Activated CD4-positive, alpha-beta T cell treated with anti-CD3 and anti-CD28 coated beads, Interleukin-10, Interleukin-2, amounts not matched to agents 100 ng/mL and 50 ng/mL, durations not matched to agents 16 hours and 8 hours (primary cell): ENCODE measurements around the gene CADPS2.
A peak's percentile ranks its signal among the peaks of the same experiment; 100 is the strongest.

Source experiments
- DNase-seq: peaks from one replicate; pipeline ENCODE4 v3.0.0-alpha.2; 2020

The CADPS2 gene

GRCh38 chr7:122588621-122589020 is 297.6 kb downstream of the CADPS2 start:
- no peak for DNase-seq

- DNase-seq, result no peak
Measured at GRCh38 chr7:122584676-122585251, 301.5 kb downstream of the CADPS2 start.

- no peak for DNase-seq
Measured at GRCh38 chr7:122578350-122578749, 307.9 kb downstream of the CADPS2 start.

GRCh38 chr7:122577449-122578003 is 308.7 kb downstream of the CADPS2 start:
- no peak for DNase-seq

- no peak for DNase-seq
Measured at GRCh38 chr7:122572706-122573105, 313.6 kb downstream of the CADPS2 start.

- no peak for DNase-seq
Measured at GRCh38 chr7:122561326-122561725, 324.9 kb downstream of the CADPS2 start.

GRCh38 chr7:122556873-122557542 is 329.3 kb downstream of the CADPS2 start:
- DNase-seq, result no peak

GRCh38 chr7:122556219-122556618 is 330.0 kb downstream of the CADPS2 start:
- DNase-seq, result no peak

GRCh38 chr7:122553761-122554160 is 332.5 kb downstream of the CADPS2 start:
- no peak for DNase-seq

GRCh38 chr7:122552769-122553168 is 333.5 kb downstream of the CADPS2 start:
- no peak for DNase-seq

- DNase-seq, result no peak
Measured at GRCh38 chr7:122550545-122550944, 335.7 kb downstream of the CADPS2 start.

GRCh38 chr7:122549578-122549977 is 336.7 kb downstream of the CADPS2 start:
- no peak for DNase-seq

- no peak for DNase-seq
Measured at GRCh38 chr7:122546496-122546895, 339.8 kb downstream of the CADPS2 start.

GRCh38 chr7:122544463-122544862 is 341.8 kb downstream of the CADPS2 start:
- DNase-seq, result no peak

GRCh38 chr7:122543891-122544290 is 342.4 kb downstream of the CADPS2 start:
- DNase-seq, result no peak

GRCh38 chr7:122543166-122543565 is 343.1 kb downstream of the CADPS2 start:
- DNase-seq, result no peak

GRCh38 chr7:122535086-122535485 is 351.2 kb downstream of the CADPS2 start:
- DNase-seq, result no peak

- no peak for DNase-seq
Measured at GRCh38 chr7:122532406-122533269, 353.6 kb downstream of the CADPS2 start.

- peak; percentile 18 for DNase-seq
Measured at GRCh38 chr7:122528879-122529481, 357.3 kb downstream of the CADPS2 start.

- no peak for DNase-seq
Measured at GRCh38 chr7:122525355-122525754, 360.9 kb downstream of the CADPS2 start.

GRCh38 chr7:122521767-122522166 is 364.5 kb downstream of the CADPS2 start:
- no peak for DNase-seq

GRCh38 chr7:122520971-122521555 is 365.2 kb downstream of the CADPS2 start:
- no peak for DNase-seq

- DNase-seq, result no peak
Measured at GRCh38 chr7:122518488-122518887, 367.8 kb downstream of the CADPS2 start.
